Measurements from ENCODE around the gene ABCG2. TPM values are rescaled to one million over a fixed set of nuclear protein-coding genes. Genes with fewer than 3 reads are reported as not detected.

ABCG2 gene
- total and polyA plus RNA-seq, 3 donors from 2014 or later: 4.3 to 9.5 (median 9.4) TPM

DNA sequence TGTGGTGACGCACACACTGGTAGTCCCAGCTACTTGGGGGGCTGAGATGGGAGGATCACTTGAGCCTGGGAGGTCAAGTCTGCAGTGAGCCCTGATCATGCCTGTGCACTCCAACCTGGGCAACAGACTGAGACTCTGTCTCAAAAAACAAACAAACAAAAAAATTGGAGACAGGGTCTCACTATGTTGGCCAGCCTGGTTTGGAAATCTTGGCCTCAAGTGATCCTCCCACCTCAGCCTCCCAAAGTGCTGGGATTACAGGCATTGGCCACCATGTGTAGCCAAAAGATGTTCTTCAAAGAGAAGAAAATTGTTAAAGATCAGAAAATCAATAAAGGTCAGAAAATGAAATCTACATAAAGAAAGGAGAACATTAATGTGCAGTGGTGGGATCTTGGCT lies 41.7 kb upstream of the ABCG2 start:
- H3K27ac ChIP-seq: no peak overlapping the region
- H3K36me3 ChIP-seq (ENCODE audit: low read depth, missing control alignments): no peaks in the 10 kb centered on the region
- intact Hi-C loops (cut with DNase I; ENCODE audit: low total_unique reads): no loop called here
- WGBS, 2 donors: 80 to 89% methylated on average over 1 of the region's 1 CpG
- no peak overlapping the region for H3K4me3 ChIP-seq
- TF ChIP-seq, protein P1, sequence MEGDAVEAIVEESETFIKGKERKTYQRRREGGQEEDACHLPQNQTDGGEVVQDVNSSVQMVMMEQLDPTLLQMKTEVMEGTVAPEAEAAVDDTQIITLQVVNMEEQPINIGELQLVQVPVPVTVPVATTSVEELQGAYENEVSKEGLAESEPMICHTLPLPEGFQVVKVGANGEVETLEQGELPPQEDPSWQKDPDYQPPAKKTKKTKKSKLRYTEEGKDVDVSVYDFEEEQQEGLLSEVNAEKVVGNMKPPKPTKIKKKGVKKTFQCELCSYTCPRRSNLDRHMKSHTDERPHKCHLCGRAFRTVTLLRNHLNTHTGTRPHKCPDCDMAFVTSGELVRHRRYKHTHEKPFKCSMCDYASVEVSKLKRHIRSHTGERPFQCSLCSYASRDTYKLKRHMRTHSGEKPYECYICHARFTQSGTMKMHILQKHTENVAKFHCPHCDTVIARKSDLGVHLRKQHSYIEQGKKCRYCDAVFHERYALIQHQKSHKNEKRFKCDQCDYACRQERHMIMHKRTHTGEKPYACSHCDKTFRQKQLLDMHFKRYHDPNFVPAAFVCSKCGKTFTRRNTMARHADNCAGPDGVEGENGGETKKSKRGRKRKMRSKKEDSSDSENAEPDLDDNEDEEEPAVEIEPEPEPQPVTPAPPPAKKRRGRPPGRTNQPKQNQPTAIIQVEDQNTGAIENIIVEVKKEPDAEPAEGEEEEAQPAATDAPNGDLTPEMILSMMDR (IDR thresholded peaks at IDR 0.05): no peak
- no peak for TF ChIP-seq POLR2A (IDR thresholded peaks at IDR 0.05)
- no peaks in the 10 kb centered on the region for H3K9me3 ChIP-seq
- DNase-seq: no peak
- no peaks in the 10 kb centered on the region for H3K27me3 ChIP-seq
- no peaks in the 10 kb centered on the region for H3K4me1 ChIP-seq

DNA sequence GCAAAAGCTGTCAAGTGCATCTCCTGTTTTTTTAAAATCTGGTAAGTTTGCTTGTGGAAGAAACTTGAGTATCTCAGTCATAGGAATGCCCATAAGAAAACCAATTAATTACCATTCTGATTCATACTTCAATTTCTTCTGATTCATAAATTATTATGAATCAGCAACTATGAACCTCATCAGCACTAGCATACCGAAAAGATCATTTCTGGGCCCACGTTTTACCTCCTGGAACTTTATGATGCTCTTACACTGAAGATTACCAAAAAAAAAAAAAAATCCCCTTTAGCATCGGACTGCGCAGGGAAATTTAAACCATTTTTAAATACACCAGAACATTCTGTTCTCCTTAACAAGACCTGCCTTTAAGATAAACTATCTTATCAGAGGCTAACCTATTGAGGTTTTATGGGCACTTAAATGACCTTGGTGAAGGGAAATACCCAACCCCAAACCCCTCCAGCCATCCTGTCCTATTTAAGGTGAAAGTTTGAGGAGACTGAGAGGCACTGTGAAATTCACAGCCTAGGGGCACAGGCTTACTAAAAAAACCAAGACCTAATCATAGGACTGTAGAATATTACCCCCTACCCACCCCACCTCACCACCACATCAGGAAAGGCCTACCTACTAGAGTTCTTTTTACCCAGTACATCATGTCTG lies 38.2 kb upstream of the ABCG2 start:
- intact Hi-C loops (cut with DNase I; ENCODE audit: low total_unique reads): no loop called here
- Histone ChIP-seq H3K27me3 (no peaks in the 10 kb centered on the region), H3K36me3 (ENCODE audit: low read depth, missing control alignments) (no peaks in the 10 kb centered on the region), H3K4me1 (no peaks in the 10 kb centered on the region), H3K27ac (no peak overlapping the region), H3K4me3 (no peak overlapping the region), H3K9me3 (no peaks in the 10 kb centered on the region)
- WGBS, 2 donors: 81 to 87% methylated on average over 4 of the region's 4 CpGs
- DNase-seq: no peak
- TF ChIP-seq, protein P1 (IDR thresholded peaks at IDR 0.05): no peak
- TF ChIP-seq POLR2A (IDR thresholded peaks at IDR 0.05): no peak

DNA sequence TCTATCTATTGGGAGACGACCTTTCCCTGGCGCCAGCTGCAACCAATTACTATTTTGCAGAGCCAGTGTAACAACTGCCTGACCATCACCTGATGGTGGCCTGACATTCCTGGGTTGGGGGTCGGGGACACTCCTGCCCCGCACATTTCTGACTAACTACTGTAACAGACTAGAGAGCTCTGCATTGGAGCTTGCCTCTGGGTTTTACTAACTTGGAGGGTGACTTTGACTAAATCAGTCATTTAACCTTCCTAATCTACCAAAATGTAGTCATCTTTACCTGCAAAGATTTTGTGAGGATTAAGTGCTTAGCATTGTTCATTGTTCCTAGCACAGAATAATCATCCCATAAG lies 37.5 kb upstream of the ABCG2 start:
- DNase-seq: no peak
- WGBS, 2 donors: 76 to 95% methylated on average over 4 of the region's 4 CpGs

DNA sequence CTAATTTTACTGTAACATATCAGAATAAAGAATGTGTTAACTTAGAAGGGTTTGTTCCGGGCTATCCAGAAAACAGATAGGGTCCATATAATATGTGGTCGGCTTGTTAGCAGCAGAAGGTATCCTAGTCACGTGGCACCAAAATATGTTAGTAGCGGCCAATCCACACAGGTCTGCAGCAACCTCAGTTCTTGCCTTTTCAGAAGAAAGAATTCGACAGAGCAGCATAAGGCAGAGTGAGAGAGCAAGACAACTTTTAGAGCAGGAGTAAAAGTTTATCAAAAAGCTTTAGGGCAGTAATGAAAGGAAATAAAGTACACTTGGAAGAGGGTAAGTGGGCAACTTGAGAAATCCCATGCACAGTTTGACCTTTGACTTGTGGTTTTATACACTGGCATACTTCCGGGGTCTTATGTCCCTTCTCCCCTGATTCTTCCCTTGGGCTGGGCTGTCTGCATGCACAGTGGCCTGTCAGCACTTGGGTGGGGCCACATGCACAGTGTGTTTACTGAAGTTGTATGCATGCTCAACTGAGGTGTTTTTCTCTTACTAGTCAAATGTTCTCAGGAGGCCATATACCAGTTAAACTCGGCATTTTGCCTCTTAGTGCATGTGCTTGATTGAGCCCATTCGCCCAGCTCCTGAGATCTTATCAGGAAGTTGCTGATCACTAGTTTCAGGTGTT lies 37.0 kb upstream of the ABCG2 start:
- no peaks in the 10 kb centered on the region for H3K4me1 ChIP-seq
- H3K27ac ChIP-seq: no peak overlapping the region
- no peaks in the 10 kb centered on the region for H3K36me3 ChIP-seq (ENCODE audit: low read depth, missing control alignments)
- no peak overlapping the region for H3K4me3 ChIP-seq
- WGBS, 2 donors: 78 to 85% methylated on average over 8 of the region's 8 CpGs
- TF ChIP-seq POLR2A (IDR thresholded peaks at IDR 0.05): no peak
- TF ChIP-seq, protein P1 (IDR thresholded peaks at IDR 0.05): no peak
- no peak for DNase-seq
- H3K27me3 ChIP-seq: no peaks in the 10 kb centered on the region
- no peaks in the 10 kb centered on the region for H3K9me3 ChIP-seq
- intact Hi-C loops (cut with DNase I; ENCODE audit: low total_unique reads): no loop called here

More for the DNA sequence above, 37.5 kb upstream of the ABCG2 start:
- Histone ChIP-seq H3K36me3 (ENCODE audit: low read depth, missing control alignments) (no peaks in the 10 kb centered on the region), H3K27me3 (no peaks in the 10 kb centered on the region), H3K27ac (no peak overlapping the region), H3K4me1 (no peaks in the 10 kb centered on the region), H3K4me3 (no peak overlapping the region), H3K9me3 (no peaks in the 10 kb centered on the region)
- intact Hi-C loops (cut with DNase I; ENCODE audit: low total_unique reads): no loop called here
- TF ChIP-seq, protein P1 (IDR thresholded peaks at IDR 0.05): no peak
- no peak for TF ChIP-seq POLR2A (IDR thresholded peaks at IDR 0.05)

DNA sequence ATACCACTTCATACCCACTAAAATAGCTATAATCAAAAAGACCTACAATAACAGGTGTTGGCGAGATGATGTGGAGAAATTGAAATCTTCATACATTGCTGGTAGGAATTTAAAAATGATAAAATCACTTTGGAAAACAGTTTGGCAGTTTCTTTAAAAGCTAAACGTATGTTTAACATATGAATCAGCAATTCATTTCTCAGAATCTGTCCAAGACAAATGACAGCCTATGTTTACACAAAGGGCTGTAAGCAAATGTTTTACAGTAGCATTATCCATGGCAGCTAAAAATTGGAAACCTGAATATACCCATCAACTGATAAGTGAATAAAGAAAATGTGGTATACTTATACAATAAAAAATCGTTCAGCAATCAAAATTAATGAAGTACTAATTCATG lies 33.0 kb upstream of the ABCG2 start:
- Histone ChIP-seq H3K27me3 (no peaks in the 10 kb centered on the region), H3K4me1 (no peaks in the 10 kb centered on the region), H3K9me3 (no peaks in the 10 kb centered on the region), H3K36me3 (ENCODE audit: low read depth, missing control alignments) (no peaks in the 10 kb centered on the region), H3K27ac (no peak overlapping the region), H3K4me3 (no peak overlapping the region)
- TF ChIP-seq, protein P1 (IDR thresholded peaks at IDR 0.05): no peak
- TF ChIP-seq POLR2A (IDR thresholded peaks at IDR 0.05): no peak
- DNase-seq: no peak
- intact Hi-C loops (cut with DNase I; ENCODE audit: low total_unique reads): no loop called here
- WGBS, 2 donors: 93 to 95% methylated on average over 3 of the region's 3 CpGs

Measured in testis (tissue), 3 donors.